H1 (cell line): ENCODE data around the gene ADCY2. TPM values are rescaled to one million over a fixed set of nuclear protein-coding genes. Genes with fewer than 3 reads are reported as not detected.

Experiments used
- CTCF ChIA-PET: fragments of 300-600 bp; sonication (Branson Sonifier 250); formaldehyde crosslinking; loops from one replicate; lab custom pipeline; 2021; ENCODE audit not compliant: partially characterized antibody; lab: Charles Lee
- POLR2A ChIA-PET: fragments of 300-600 bp; sonication (Branson Sonifier 250); formaldehyde crosslinking; loops from one replicate; lab custom pipeline; 2021; ENCODE audit warnings: inconsistent platforms; ENCODE audit not compliant: partially characterized antibody; lab: Charles Lee
- DNase-seq, 2 experiments: peaks; one replicate each; pipeline versions ENCODE4 v3.0.0 to v3.0.0-alpha.2; 2010 to 2022; ENCODE audit warnings: low spot score in 2 of 2, low read depth in 1 of 2, mixed read lengths in 1 of 2
- FAIRE-seq: peaks from 2 replicates; lab custom pipeline; 2011; peaks lifted over from hg19 to GRCh38; lab: Jason Lieb, UNC
- H2AFZ ChIP-seq: 2 replicates; pipeline ENCODE4 v1.8.1; 2012; ENCODE audit warnings: low read length, inconsistent platforms
- H2AK5ac ChIP-seq: 2 replicates; pipeline ENCODE4 v1.6.1; 2013; ENCODE audit warnings: low read depth, low read length
- H2BK120ac ChIP-seq: replicated peaks from 2 replicates; pipeline ENCODE3; 2013; ENCODE audit warnings: low read depth, low read length, inconsistent platforms
- H2BK12ac ChIP-seq: 2 replicates; pipeline ENCODE4 v1.6.1; 2013; ENCODE audit warnings: low read depth, low read length
- H2BK15ac ChIP-seq: 2 replicates; pipeline ENCODE4 v1.6.1; 2013; ENCODE audit warnings: low read length
- H2BK20ac ChIP-seq: 2 replicates; pipeline ENCODE4 v1.6.1; 2013; ENCODE audit warnings: low read length
- H2BK5ac ChIP-seq: 2 replicates; pipeline ENCODE4 v1.6.1; 2013; ENCODE audit warnings: low read depth, low read length
- H3K14ac ChIP-seq: 2 replicates; pipeline ENCODE4 v1.6.1; 2013; ENCODE audit warnings: inconsistent platforms; ENCODE audit not compliant: insufficient read length
- H3K18ac ChIP-seq: 2 replicates; pipeline ENCODE4 v1.6.1; 2013; ENCODE audit warnings: low read length; ENCODE audit errors: extremely low read depth
- H3K23ac ChIP-seq: 2 replicates; pipeline ENCODE4 v1.6.1; 2013; ENCODE audit warnings: inconsistent platforms; ENCODE audit not compliant: insufficient read length
- H3K23me2 ChIP-seq: 2 replicates; pipeline ENCODE4 v1.6.1; 2013; ENCODE audit warnings: low read depth, low read length
- H3K27ac ChIP-seq: 2 replicates; pipeline ENCODE4 v1.6.1; 2011; ENCODE audit warnings: low read depth, low read length, inconsistent platforms
- H3K27me3 ChIP-seq, 4 experiments: replicated peaks in 1 of 4; 1 replicate in 1 of 4; 2 replicates in 3 of 4; pipeline versions ENCODE4 v1.6.1 to v1.8.1; 2011 to 2013; ENCODE audit warnings: low read length in 3 of 4, mild to moderate bottlenecking in 3 of 4, inconsistent platforms in 2 of 4, mixed read lengths in 2 of 4, moderate library complexity in 1 of 4; ENCODE audit not compliant: control insufficient read depth in 3 of 4, insufficient read depth in 3 of 4; ENCODE audit errors: extremely low read depth in 1 of 4
- H3K36me3 ChIP-seq, 4 experiments: 2 replicates each; pipeline versions ENCODE4 v1.6.1 to v1.8.1; 2011 to 2013; ENCODE audit warnings: mild to moderate bottlenecking in 4 of 4, low read length in 3 of 4, moderate library complexity in 2 of 4, control low read depth in 1 of 4, inconsistent platforms in 1 of 4; ENCODE audit not compliant: insufficient read depth in 4 of 4, control insufficient read depth in 2 of 4
- H3K4ac ChIP-seq: replicated peaks from 2 replicates; pipeline ENCODE3; 2013; ENCODE audit warnings: low read length, low read depth, mixed read lengths, inconsistent platforms; ENCODE audit not compliant: insufficient read length
- H3K4me1 ChIP-seq, 4 experiments: replicated peaks in 1 of 4; 1 replicate in 1 of 4; 2 replicates in 3 of 4; pipeline versions ENCODE4 v1.6.1 to v1.8.1; 2011 to 2013; ENCODE audit warnings: low read length in 3 of 4, inconsistent platforms in 2 of 4, mixed read lengths in 1 of 4; ENCODE audit not compliant: insufficient read depth in 4 of 4, control insufficient read depth in 3 of 4
- H3K4me2 ChIP-seq, 2 experiments: 2 replicates each; pipeline versions ENCODE4 v1.6.1 to v1.8.1; 2011 to 2013; ENCODE audit warnings: low read depth in 2 of 2, low read length in 2 of 2, control low read depth in 1 of 2, inconsistent platforms in 1 of 2, mild to moderate bottlenecking in 1 of 2; ENCODE audit not compliant: insufficient read depth in 1 of 2
- H3K4me3 ChIP-seq, 4 experiments: fragments of 200-600, 300-600 bp in 1 of 4; sonication (generic), shearing (Covaris generic), sonication (Bioruptor Twin) in 1 of 4; 2 replicates each; pipeline versions ENCODE4 v1.5.1 to v1.8.1; 2011 to 2016; ENCODE audit warnings: low read length in 4 of 4, low read depth in 3 of 4, control low read depth in 2 of 4, inconsistent platforms in 2 of 4, mild to moderate bottlenecking in 2 of 4, mixed read lengths in 1 of 4, moderate library complexity in 1 of 4; ENCODE audit not compliant: insufficient read depth in 2 of 4; ENCODE audit errors: extremely low read depth in 1 of 4
- H3K56ac ChIP-seq: replicated peaks from 2 replicates; pipeline ENCODE3; 2013; ENCODE audit warnings: low read depth, mild to moderate bottlenecking, mixed read lengths, low read length, inconsistent platforms; ENCODE audit not compliant: insufficient read length
- H3K79me1 ChIP-seq: 2 replicates; pipeline ENCODE4 v1.6.1; 2013; ENCODE audit warnings: low read depth, low read length, control low read depth
- H3K79me2 ChIP-seq, 2 experiments: 2 replicates each; pipeline versions ENCODE4 v1.6.1 to v1.8.1; 2012 to 2013; ENCODE audit warnings: low read length in 2 of 2, mild to moderate bottlenecking in 2 of 2, inconsistent platforms in 1 of 2; ENCODE audit not compliant: insufficient read depth in 2 of 2, control insufficient read depth in 1 of 2
- H3K9ac ChIP-seq, 4 experiments: replicated peaks in 1 of 4; 1 replicate in 1 of 4; 2 replicates in 3 of 4; pipeline versions ENCODE4 v1.6.1 to v1.8.1; 2011 to 2013; ENCODE audit warnings: low read depth in 3 of 4, low read length in 3 of 4, control low read depth in 2 of 4, mild to moderate bottlenecking in 2 of 4, moderate library complexity in 2 of 4, inconsistent platforms in 1 of 4; ENCODE audit errors: extremely low read depth in 1 of 4
- H3K9me3 ChIP-seq, 2 experiments: 2 replicates each; pipeline versions ENCODE4 v1.6.1 to v1.8.1; 2012 to 2013; ENCODE audit warnings: mild to moderate bottlenecking in 2 of 2, moderate library complexity in 2 of 2, control low read depth in 1 of 2, inconsistent platforms in 1 of 2, low read depth in 1 of 2, low read length in 1 of 2, mixed read lengths in 1 of 2; ENCODE audit not compliant: insufficient read depth in 2 of 2
- H4K20me1 ChIP-seq, 2 experiments: replicated peaks in 1 of 2; 2 replicates each; pipeline versions ENCODE3 to v1.8.1; 2011 to 2013; ENCODE audit warnings: inconsistent platforms in 2 of 2, low read length in 2 of 2, mild to moderate bottlenecking in 1 of 2; ENCODE audit not compliant: insufficient read depth in 2 of 2, control insufficient read depth in 1 of 2
- H4K5ac ChIP-seq: 2 replicates; pipeline ENCODE4 v1.6.1; 2013; ENCODE audit warnings: low read length, low read depth, mixed read lengths, inconsistent platforms; ENCODE audit not compliant: insufficient read length
- H4K8ac ChIP-seq: 2 replicates; pipeline ENCODE4 v1.8.0; 2013; ENCODE audit warnings: mild to moderate bottlenecking, moderate library complexity, low read length, inconsistent platforms; ENCODE audit not compliant: insufficient read depth; ENCODE audit errors: extremely low read depth
- H4K91ac ChIP-seq: replicated peaks from 2 replicates; pipeline ENCODE3; 2013; ENCODE audit warnings: low read length, mixed read lengths, inconsistent platforms; ENCODE audit not compliant: insufficient read length
- E2F6 ChIP-seq: IDR thresholded peaks from 2 replicates; pipeline ENCODE4 v1.6.1; 2012; ENCODE audit warnings: inconsistent platforms
- GABPA ChIP-seq: IDR thresholded peaks from 2 replicates; pipeline ENCODE4 v1.6.1; 2011; ENCODE audit warnings: mild to moderate bottlenecking, low read length, moderate library complexity, borderline replicate concordance; ENCODE audit not compliant: insufficient read depth
- GTF2F1 ChIP-seq: IDR thresholded peaks from 2 replicates; pipeline ENCODE4 v1.6.1; 2012; ENCODE audit warnings: low read depth, low read length, improper control_type of control experiment, borderline replicate concordance
- HDAC2 ChIP-seq, 2 experiments: fragments of 300-600 bp in 1 of 2; sonication (generic) in 1 of 2; IDR thresholded peaks; 2 replicates each; pipeline ENCODE4 v1.6.1; 2011 to 2012; ENCODE audit warnings: low read depth in 2 of 2, low read length in 2 of 2, mild to moderate bottlenecking in 2 of 2, moderate library complexity in 2 of 2, borderline replicate concordance in 1 of 2, inconsistent platforms in 1 of 2
- HDAC6 ChIP-seq: IDR thresholded peaks from one replicate; pipeline ENCODE4 v1.7.1; 2012; ENCODE audit warnings: low read depth, mild to moderate bottlenecking, inconsistent platforms, low read length, moderate library complexity
- KDM4A ChIP-seq: IDR thresholded peaks from one replicate; pipeline ENCODE4 v1.7.1; 2012; ENCODE audit warnings: low read depth, mild to moderate bottlenecking, moderate library complexity, low read length, inconsistent platforms; ENCODE audit not compliant: severe bottlenecking
- POLR2A ChIP-seq, 2 experiments: IDR thresholded peaks; 1 replicate in 1 of 2; 2 replicates in 1 of 2; pipeline ENCODE4 v1.6.1; 2011; ENCODE audit warnings: low read depth in 2 of 2, low read length in 2 of 2, mild to moderate bottlenecking in 2 of 2; ENCODE audit errors: control extremely low read depth in 1 of 2
- SAP30 ChIP-seq: fragments of 300-600 bp; sonication (generic); IDR thresholded peaks from 2 replicates; pipeline ENCODE4 v1.7.1; 2012; ENCODE audit warnings: low read length, moderate library complexity, mild to moderate bottlenecking, inconsistent platforms; ENCODE audit not compliant: insufficient read depth, insufficient replicate concordance
- SP4 ChIP-seq: IDR thresholded peaks from 2 replicates; pipeline ENCODE4 v1.6.1; 2012; ENCODE audit warnings: low read length, inconsistent platforms
- SRF ChIP-seq: IDR thresholded peaks from 2 replicates; pipeline ENCODE4 v1.6.1; 2011; ENCODE audit warnings: mild to moderate bottlenecking, low read depth, low read length, moderate library complexity
- USF2 ChIP-seq: IDR thresholded peaks from 2 replicates; pipeline ENCODE4 v1.6.1; 2011; ENCODE audit warnings: low read length, improper control_type of control experiment
- ZNF274 ChIP-seq: IDR thresholded peaks from 2 replicates; pipeline ENCODE4 v1.7.0; 2012; ENCODE audit warnings: low read length, borderline replicate concordance; ENCODE audit errors: extremely low read depth
- WGBS, 2 experiments: shearing (Covaris generic) in 1 of 2; methylation state at CpG; one replicate each; pipeline versions ENCODE4 v1.1.6 to v1.1.7; 2013 to 2015; ENCODE audit warnings: low lambda C conversion rate in 2 of 2, mixed read lengths in 2 of 2, inconsistent platforms in 1 of 2, low coverage in 1 of 2, missing lambda C conversion rate in 1 of 2; ENCODE audit not compliant: insufficient replicate concordance in 2 of 2, insufficient coverage in 1 of 2, insufficient read length in 1 of 2; ENCODE audit errors: extremely low coverage in 1 of 2, missing lambda C conversion rate in 1 of 2; 5-methylcytosine and 5-hydroxymethylcytosine counted together
- polyA plus RNA-seq, 7 experiments: library from polyadenylated mRNA; depleted of rRNA in 3 of 7; stranded (reverse) in 5 of 7; unstranded in 2 of 7; fragments of >200 nt in 5 of 7; fragments of 200-250 nt in 2 of 7; gene quantifications; 1 replicate in 5 of 7; 2 replicates in 1 of 7; 4 replicates in 1 of 7; pipeline versions ENCODE4 v1.2.1 to v1.2.3, GENCODE V29; 2011 to 2013; ENCODE audit warnings: missing spikeins in 2 of 7, mixed read lengths in 2 of 7
- total RNA-seq: library from RNA; stranded (reverse); fragmentation: NEBNext Ultra II Directional; extraction: Animal tissue kit (Norgen Biotek cat#: 25700); gene quantifications from 2 replicates; pipeline ENCODE4 v1.2.1, GENCODE V29; 2021

The ADCY2 gene
- total and polyA plus RNA-seq, 2 of the 8 experiments (the other 6 are each of a cell fraction or from before 2014, with no cell fraction given) = 35.8 to 122 TPM

- no peak overlapping the region for H2BK20ac ChIP-seq
- H3K4ac ChIP-seq = no peak overlapping the region
- DNase-seq (no peak), FAIRE-seq (no peak)
- H3K79me2 ChIP-seq = peaks cover 0 to 4% of the 10 kb centered on the region in 2 experiments; a peak in 1 of 4 replicates
- H2BK120ac ChIP-seq = no peak overlapping the region
- H3K9ac ChIP-seq = no peak overlapping the region
- no peak overlapping the region for H4K91ac ChIP-seq
- WGBS, 2 experiments = 91% methylated on average over 7 of the region's 7 CpGs; no CpG with 5 or more reads in 1 of the 2 experiments
- no peaks in the 10 kb centered on the region for H3K79me1 ChIP-seq
- no peak overlapping the region; the same call in 1 of the 2 replicates for H2BK5ac ChIP-seq
- H3K4me3 ChIP-seq = no peak overlapping the region
- H3K56ac ChIP-seq = no peak overlapping the region
- no peak overlapping the region for H3K4me2 ChIP-seq
- H2AFZ ChIP-seq = no peak overlapping the region
- peak overlapping the region; percentile 62 for H4K8ac ChIP-seq
- no peaks in the 10 kb centered on the region for H3K27me3 ChIP-seq
- no peaks in the 10 kb centered on the region for H3K4me1 ChIP-seq
- peaks cover 0 to 2% of the 10 kb centered on the region in 2 experiments for H4K20me1 ChIP-seq
- ChIA-PET CTCF (interaction anchor here (0.7 to 12.2 kb wide), 2 partner anchors 13 to 144 kb away, joined by 3 to 84 read pairs; no protein-coding TSS in a partner anchor), POLR2A (interaction anchor here (0.5 kb wide), 1 partner anchor 31 kb away, joined by 3 read pairs; no protein-coding TSS in a partner anchor)
- H2BK15ac ChIP-seq = no peak overlapping the region
- no peak overlapping the region for H3K14ac ChIP-seq
- H3K27ac ChIP-seq = no peak overlapping the region
- peaks cover 0 to 5% (median 0%) of the 10 kb centered on the region in 4 experiments; a peak in 1 of 8 replicates for H3K36me3 ChIP-seq
- H3K23me2 ChIP-seq = no peaks in the 10 kb centered on the region
- H3K9me3 ChIP-seq = peaks cover 0 to 2% of the 10 kb centered on the region in 2 experiments; a peak in 1 of 4 replicates
- no peak overlapping the region for H3K23ac ChIP-seq
- H3K18ac ChIP-seq = no peak overlapping the region
- no peak overlapping the region for H2BK12ac ChIP-seq
- H4K5ac ChIP-seq = no peak overlapping the region
- no peak overlapping the region for H2AK5ac ChIP-seq
- TF ChIP-seq GABPA (no peak), SAP30 (no peak), KDM4A (no peak), HDAC2 (IDR thresholded peaks at IDR 0.05; ENCODE audit: borderline replicate concordance in 1 of 2, low read depth in 2 of 2, low read length in 2 of 2) (no peak), SRF (no peak), HDAC6 (no peak), POLR2A (IDR thresholded peaks at IDR 0.05; ENCODE audit: control extremely low read depth in 1 of 2, low read depth in 2 of 2, low read length in 2 of 2) (no peak), SP4 (no peak), E2F6 (no peak), ZNF274 (no peak), GTF2F1 (no peak), USF2 (no peak)
Measured at GRCh38 chr5:7673658-7674057, 277.7 kb downstream of the ADCY2 start.
